KG1 (cell line): ENCODE measurements around the gene AOAH.
"Not testable (repeated sequence)": the region's sequence is repeated elsewhere in the genome, so short reads cannot be mapped to it uniquely, and the experiment has no call there.

ENCODE experiments used
- DNase-seq: peaks from one replicate; lab custom pipeline; 2025; lab: John Stamatoyannopoulos, UW

Gene AOAH

DNA sequence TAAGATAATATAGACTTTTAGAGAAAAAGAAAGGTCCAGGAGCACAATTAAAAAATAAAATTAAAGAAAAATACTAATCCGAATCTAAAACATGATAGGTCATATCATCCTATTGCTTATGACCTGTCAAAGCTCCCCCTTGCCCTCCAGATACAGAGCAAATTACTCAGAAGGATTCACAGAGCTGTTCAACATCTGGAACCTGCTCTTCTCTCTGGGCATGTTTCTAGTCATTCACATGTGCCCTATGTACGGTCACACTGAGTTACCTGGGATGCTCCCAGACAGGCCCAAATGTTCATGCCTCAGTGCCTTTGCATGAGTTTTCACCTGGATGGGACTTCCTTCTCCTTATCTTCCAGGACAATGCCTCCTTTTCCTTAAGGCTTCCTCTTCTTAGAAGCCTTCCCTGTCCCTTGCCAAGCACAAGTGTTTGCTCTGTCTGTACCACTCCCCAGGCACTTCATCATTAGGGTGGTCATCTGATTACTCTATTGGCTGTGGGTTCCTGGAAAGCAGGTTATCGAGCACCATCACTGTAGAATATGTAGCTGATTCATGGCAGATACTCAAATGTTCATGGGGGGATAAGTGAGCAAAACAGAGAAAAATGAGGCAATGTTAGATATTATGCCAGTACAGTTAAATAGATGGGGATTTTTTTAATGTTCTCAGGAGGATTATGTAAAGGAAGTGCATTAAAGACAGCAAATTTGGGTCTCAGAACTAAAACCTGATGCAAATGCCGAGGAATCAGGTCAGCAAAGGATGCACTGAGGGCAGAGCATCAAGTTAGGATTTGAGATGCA is 12.0 kb upstream of the AOAH start:
- DNase-seq: no peak

DNA sequence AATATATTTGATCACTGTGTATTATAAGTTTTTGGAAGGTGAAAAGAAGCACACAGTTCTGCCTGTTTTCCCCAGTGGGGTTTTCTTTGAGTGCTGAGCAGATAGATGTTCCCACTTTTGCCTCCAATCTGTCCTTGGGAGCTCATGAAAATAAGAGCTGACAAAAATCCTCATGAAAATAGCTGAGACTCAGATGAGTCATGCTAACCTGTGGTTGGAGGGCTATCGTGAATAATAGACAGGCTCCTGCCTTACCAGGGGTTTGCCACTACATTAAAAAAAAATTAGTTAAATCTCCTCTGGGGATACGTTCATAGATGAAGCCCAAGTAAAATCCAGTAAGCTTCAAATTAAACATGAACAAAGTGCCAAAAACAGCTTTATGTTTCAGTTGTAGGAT is 10.9 kb upstream of the AOAH start:
- DNase-seq: no peak

DNA sequence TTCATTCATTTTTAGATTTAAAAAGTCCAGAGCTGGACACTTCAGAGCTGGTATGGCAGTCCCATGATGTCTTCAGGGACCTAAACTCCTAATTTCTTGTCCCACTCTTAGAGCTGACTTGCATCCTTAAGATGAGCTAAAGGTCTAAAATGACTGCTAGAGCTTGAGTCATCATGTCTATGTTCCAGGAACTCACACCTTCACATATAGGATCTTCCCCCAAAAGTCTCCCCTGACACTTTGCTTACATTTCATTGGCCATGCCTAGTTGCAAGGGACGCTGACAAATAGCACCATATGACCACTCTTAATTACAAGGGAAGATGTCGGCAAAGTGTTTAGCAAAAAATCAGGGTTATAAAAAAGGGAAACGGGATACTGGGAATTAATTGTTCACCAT is 10.4 kb upstream of the AOAH start:
- no peak for DNase-seq

DNA sequence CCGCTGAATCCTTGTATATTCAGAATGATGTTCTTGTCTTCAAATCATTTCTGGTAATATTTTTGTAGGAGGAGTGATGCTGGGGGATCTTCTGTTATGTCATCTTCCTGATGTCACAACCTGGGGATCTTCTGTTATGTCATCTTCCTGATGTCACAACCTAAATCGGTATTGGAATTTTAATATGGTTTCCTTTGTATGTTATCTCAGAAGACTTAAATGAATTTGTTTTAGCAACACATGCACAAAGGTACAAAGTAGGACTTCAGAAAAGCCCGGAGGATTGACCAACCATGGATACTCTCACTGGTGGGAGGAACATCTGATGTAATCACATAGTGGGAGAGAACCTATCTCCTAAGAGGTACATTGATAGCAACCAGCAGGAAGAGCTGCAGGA is 9.1 kb upstream of the AOAH start:
- DNase-seq: no peak

DNA sequence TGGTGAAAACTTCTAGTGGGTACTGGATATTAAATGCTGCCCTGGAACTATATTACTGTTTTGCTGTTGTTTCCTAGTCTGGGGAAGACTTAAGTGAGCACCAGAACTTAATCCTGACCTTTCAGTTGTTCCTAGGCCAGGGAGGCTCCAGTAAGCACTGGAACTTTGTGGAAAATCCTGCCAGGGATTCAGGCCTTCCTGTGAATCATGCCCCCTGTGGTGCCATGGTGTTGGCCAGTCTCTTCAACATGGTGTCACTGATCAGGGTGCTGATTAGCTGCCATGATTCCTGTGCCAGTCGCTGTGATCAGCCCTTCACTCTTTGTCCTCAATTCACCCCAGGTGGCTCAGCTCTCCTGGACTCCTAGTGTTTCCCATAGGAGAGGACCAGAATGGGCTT is 8.5 kb upstream of the AOAH start:
- DNase-seq: no peak

DNA sequence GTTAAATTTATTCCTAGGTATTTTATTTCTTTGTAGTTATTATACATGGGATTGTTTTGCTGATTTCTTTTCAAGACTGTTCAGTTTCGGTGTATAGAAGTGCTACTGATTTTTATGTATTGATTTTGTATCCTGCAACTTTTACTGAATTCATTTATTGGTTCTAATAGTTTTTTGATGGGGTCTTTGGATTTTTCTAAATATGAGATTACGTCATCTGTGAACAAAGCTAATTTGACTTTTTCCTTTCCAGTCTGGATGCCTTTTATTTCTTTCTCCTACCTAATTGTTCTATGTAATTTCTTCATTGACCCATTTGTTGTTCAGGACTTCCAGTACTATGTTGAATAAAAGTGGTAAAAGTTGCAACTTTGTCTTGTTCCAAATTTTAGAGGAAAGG is 5.8 kb upstream of the AOAH start:
- DNase-seq: no peak

DNA sequence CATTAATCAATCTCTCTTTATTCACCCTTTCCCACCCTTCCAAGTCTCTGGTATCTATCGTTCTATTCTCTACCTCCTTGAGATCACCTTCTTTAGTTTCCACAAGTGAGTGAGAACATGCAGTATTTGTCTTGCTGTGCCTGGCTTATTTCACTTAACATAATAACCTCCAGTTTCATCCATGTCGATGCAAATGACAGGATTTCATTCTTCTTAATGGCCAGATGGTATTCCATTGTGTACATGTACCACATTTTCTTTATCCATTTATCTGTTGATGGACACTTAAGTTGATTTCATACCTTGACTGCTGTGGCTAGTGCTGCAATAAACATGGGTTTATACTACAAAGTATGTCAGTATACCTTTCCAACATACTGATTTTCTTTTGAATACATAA is 3.8 kb upstream of the AOAH start:
- no peak for DNase-seq

DNA sequence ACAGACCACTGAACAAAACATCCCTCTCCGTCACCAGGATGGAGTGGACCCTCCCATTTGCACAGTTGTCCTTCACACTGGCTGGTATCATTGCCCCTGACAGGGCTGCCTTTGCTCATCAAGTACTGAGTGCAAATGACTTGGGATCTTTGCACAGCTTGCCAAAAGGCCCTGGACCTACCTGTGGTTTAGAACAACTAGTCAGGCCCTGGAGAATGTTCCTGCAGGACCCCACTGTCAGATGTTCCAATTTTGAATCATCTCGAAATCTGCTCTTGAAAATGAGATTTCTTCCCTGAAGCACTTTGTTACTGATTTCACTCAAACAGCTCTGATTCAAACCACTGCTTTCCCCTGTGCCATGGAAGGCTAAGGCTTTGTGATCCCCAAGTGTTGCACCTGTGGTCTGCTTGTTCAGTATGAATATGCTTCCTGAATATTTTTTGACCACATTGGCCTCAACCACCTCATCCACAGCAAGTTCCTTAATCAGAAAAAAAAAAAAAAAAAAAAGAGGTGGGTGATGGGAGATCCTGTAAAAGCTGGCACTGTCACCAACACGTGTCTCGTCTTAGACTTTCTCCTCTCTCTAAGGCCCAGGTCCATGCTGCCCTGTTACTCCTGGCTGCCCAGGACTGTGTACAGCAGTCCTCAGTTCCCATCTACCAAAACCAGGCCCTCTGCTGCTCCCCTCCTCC is 2.7 kb upstream of the AOAH start:
- DNase-seq: no peak

DNA sequence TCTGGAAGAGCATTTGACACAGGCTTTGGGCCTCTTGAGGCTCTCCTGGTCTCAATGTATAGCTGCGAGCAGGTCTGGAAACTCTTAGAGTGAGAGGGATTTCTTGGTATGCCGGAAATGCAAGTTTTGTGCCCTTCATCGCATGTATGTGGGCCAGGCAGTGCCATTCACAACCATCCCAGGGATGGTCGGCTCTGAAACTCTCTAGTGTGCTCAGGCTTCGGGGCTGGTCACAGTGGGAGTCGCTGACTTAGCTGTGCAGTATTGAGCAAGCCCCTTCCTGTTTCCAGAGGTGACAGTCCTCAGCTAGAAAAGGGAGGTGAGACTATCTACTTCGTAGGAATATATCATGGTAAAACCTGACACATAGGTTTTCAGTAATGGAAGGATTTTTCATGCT is 2.0 kb upstream of the AOAH start:
- DNase-seq: no peak

DNA sequence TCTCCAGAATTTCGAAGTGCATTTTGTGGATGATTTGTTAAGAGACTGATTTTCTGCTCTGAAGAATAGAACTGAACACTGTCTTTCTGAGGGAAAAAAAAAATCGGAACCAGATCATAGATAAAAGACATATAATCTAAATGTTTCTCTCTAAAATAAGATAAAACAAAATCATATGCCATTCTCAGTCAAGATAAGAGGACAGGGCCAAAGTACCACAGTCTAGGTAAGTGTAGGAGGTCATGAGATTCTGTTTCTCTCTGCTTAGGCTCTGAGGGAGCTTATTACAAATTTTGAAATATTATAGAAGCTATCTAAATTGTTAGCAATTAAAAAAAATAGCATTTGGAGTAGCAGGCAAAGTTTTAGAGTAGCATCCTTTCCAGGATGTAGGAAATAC is 702 bp upstream of the AOAH start:
- no peak for DNase-seq

DNA sequence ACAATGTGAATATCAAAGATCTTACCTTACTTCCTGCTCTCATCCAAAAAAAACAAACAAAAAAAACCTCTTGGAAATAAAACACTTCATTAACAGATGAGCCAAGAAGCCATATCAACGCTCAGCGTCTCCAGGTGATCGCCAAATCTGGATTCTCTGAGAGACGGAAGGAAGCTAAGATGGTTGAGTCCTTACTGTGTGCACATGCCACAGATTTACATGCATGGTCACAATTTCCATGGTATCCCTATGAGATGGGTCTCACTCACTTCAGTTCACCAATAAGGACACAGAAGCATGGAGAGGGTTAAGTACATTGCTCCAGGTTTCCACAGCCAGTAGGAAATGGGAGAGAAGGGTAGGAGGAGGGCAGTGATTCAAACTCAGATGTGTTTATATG is 1.0 kb downstream of the AOAH start:
- no peak for DNase-seq

DNA sequence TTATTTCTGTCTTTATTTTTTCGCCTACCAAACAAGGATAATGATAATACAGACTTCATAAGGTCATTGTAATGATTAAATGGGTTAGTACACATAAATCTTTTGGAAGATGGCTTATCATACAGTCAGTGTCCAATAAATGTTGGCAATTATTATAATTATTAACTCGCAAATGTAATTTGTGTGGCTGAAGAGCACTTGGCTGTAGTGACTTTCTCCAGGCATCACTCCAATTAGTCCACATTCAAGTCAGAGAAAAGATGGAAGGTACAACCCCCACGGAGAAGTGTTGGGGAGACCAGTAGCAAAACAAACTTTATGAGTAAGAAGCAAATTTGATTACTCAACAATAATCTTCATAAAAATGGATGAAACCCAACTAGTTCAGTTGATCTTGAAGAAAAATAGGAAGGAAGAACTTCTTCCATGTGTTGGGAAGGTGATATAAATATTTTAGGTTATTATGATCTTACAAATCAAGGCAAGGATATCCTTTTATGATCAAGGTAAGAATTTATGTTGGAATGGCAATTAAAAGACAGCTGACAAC is 5.1 kb downstream of the AOAH start:
- no peak for DNase-seq

DNA sequence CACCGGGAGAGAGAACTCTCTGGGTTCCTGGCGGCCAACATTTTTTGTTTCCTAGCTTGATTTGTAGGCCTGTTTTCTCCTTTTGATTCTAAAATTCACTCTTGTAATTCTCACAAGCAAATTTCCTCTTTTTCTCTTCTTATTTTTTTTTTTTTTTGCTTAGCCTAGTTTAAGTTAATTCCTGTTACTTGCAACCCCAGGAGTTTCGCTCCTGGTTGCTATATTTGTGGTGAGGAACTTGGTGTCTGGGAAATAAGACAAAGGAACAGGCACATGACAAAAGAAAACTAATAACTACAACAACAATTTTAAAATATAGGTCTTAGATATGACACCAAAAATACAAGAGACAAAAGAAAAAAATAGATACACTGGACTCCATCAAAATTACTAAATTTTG is 6.7 kb downstream of the AOAH start:
- DNase-seq: no peak

DNA sequence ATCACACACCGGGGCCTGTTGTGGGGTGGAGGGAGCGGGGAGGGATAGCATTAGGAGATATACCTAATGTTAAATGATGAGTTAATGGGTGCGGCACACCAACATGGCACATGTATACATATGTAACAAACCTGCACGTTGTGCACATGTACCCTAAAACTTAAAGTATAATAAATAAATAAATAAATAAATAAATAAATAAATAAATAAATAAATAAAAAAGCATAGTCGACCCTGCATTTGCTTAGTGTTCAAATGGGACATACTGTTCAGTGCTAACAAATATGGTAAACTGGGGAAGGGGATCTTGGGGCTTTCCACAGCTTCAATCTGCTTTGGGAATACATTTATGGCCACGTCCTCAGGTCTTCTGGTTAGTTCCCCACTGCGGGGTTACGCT is 7.5 kb downstream of the AOAH start:
- DNase-seq: not testable (repeated sequence)

DNA sequence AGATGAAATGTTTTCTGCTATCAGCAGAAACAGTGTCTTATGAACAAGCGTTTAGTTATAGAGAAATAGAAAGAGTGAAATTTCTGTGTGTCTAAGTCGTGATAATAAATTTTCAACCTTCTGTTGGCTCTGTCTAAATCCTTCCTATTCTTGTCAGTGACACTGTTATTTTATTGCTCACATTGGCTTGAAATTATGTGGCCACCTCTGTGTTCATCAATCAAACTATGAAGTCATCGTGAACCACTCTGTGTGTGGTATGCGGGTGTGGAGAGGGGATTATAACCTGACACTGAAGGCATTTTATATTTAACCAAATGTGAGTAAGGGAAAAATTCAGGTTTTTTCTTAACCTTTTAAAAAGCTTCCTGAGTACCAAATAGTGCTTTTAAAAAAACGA is 12.3 kb downstream of the AOAH start:
- DNase-seq: no peak

DNA sequence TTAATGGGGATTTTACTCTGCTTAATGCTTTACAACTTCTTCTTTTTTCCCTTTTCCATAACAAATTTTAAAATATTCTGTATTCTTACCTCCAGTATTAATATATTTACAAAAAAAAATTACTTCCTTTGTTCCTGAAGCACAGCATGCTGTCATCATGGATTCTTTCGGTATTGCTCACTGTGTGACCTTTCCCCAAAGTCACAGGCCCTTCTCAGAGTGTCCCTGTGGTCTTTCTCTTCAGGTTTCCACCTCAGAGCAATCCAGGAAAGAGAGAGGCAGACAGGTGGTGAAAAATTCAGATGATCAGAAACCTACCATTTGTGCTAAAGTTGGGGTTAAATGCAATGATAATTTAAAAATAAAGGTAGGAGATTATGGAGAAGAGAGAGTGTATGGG is 13.0 kb downstream of the AOAH start:
- no peak for DNase-seq

DNA sequence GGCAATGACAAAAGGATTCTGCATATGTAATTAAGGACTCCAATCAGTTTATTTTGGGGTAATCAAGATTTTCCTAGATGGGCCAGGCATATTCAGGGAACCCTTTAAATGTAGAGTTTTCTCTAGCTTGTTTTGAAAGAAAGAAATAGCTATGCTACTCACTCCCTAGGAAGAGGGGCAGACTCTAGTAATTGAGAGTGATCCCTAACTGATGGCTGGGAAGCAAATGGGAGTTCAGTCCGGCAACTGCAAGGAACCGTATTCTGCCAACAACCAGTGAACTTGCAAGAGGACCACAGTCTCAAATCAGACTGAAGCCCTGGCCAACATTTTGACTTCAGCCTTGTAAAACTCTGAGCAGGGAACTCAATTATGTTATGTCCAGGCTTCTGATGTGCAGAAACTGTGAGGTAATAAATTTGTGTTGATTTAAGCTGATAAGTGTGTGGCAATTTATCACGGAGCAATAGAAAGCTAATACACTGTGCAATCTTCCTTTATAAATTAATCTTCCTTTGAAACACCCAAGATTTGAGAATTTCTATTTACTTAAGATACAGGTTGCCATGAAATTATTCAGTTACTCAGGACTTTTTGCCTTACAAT is 14.0 kb downstream of the AOAH start:
- no peak for DNase-seq

DNA sequence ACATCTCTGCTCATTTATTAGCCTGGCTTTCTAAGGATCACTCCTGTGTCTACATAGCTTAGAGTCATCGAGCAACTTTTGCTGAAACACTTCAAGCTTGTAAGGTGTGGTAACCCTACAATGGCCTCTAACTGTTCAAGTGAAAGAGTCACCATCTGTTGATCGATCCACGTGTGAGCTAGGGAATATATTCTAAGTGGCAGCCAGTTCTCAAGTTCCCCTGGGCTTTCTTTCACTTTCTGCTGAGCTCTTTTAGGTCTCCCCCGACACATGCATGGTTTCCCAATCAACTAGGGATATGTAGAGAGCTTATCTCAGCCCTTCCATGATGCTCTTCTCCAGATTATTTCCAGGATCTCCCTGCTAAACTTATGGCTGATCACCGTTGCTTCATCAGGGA is 15.5 kb downstream of the AOAH start:
- DNase-seq: no peak

DNA sequence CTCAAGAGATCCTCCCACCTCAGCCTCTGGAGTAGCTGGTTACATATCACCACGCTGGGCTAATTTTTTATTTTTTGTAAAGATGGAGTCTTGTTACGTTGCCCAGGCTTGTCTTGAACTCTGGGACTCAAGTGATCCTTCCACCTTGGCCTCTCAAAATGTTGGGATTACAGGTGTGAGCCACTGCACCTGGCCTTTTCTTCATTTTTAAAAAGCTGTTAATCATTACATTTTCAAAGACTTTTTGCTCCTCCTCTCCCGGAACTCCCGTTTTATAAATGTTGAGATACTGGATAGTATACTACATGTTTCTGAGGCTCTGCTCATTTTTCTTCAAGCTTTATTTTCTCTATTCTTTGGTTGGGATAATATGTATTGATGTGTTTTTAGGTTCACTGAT is 16.4 kb downstream of the AOAH start:
- no peak for DNase-seq

DNA sequence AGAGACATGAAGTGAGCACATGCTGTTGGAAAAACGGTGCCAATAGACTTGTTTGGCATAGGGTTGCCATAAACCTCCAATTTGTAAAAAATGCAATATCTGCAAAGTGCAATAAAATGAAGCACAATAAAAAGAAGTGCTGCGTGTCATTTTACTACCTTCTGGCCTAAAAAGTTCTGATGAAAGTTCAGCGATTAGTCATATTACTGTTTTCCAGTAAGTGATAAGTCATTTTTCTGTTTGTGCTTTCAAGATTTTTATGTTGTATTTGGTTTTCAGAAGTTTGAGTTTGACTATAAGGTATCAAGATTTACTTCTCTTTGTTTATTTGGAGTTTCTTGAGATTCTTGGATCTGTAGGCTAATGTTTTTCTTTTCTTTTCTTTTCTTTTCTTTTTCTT is 16.8 kb downstream of the AOAH start:
- no peak for DNase-seq

DNA sequence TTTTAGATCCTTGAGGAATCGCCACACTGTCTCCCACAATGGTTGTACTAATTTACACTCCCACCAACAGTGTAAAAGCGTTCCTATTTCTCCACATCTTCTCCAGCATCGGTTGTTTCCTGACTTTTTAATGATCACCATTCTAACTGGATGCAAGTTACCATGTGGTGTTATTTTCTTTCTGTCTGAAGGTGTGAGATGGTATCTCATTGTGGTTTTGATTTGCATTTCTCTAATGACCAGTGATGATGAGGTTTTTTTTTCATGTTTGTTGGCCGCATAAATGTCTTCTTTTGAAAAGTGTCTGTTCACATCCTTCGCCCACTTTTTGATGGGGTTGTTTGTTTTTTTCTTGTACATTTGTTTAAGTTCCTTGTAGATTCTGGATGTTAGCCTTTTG is 20.4 kb downstream of the AOAH start:
- not testable (repeated sequence) for DNase-seq

DNA sequence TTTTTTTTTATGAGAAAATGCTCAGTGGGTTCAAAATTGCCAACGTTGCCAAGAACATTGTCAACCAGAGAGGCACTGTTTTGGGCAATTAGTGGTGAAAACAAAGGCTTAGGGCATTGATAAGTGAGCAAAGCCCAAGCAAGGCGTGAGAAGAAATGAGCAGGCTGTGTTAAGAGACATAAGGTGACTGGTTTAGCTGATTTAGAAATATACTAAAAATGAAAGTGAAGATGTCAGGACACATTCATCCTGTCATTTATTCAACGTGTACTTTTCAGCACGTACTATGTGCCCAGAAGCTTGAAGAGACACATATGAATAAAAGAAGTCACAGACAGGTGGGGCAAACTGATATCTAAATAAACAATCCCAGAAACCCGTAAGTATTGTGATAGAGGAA is 31.8 kb downstream of the AOAH start:
- no peak for DNase-seq

DNA sequence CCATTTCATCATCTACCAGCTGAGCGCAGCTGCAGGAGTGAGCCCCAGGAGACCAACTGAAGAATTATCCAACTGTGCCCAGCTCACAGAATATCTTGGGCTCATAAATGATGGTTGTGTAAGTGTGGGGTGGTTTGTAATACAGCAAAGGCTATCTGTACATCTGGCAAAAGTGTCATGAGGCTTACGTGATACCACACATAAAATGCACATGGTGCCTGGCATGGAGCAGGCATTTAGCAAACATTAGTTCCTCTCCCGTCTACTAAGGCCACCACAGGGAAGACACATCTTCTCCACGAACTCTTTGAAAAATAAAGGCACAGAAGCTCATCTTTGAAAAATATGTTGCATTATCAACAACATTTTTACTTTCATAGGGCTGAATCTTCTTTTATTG is 32.3 kb downstream of the AOAH start:
- DNase-seq: no peak
